GM03348 (cell line): Measurements from ENCODE around the gene SCN1B.
"Not testable (repeated sequence)": the region's sequence is repeated elsewhere in the genome, so short reads cannot be mapped to it uniquely, and the experiment has no call there.

Experiments
- DNase-seq: peaks from one replicate; pipeline ENCODE4 v3.0.0; 2012; ENCODE audit warnings: low spot score

Gene SCN1B

DNA sequence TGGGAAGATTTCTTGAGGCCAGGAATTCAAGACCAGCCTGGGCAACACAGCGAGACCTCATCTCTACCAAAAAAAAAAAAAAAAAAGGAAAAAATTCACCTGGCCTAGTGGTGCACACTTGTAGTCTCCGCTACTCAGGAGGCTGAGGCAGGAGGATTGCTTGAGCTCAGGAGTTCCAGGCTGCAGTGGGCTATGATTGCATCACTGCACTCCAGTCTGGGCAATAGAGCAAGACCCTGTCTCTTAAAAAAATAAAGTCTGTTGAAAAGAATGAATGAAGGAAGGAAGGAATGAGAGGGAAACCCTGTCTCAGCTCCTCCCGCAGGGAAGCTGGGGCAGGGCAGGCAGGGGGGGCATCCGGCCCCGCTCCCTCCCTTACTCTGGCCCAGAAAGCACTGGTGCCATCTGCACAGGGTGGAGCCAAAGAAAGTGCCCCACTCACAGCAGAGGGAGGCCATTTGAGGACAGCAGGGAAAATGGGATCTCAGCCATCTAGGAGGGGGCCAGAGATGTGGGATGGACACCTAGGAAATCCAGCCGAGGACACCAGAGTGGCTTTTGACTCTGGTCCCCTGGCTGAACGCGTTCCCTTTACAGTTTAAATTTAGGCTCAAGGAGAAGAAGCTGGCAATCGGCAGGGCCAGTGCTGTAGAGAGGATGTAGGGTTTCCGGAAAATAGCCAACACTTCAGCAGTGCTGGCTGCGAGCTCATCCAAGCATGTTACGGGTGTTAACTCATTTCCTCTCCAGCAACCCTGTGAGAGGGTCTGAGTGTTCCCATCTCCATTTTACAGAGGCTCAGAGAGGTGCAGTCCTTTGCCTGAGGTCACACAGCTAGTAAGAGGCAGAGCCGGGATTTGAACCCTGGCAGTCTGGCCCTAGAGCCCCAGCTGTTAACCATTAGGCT, 7.7 kb downstream of the SCN1B start:
- DNase-seq: peak; percentile 56

GRCh38 chr19:35038623-35039512, 8.6 kb downstream of the SCN1B start:
- no peak for DNase-seq

- DNase-seq: no peak
Observed at GRCh38 chr19:35039881-35040825, 9.9 kb downstream of the SCN1B start.

- no peak for DNase-seq
Observed at GRCh38 chr19:35040826-35041547, 10.7 kb downstream of the SCN1B start.

- no peak for DNase-seq
Observed at GRCh38 chr19:35041548-35042055, 11.3 kb downstream of the SCN1B start, which contains the start of gene HPN. Gene HPN (plus strand): TSS chr19:35041721. CDS start chr19:35042507, 786 bp downstream.

DNA sequence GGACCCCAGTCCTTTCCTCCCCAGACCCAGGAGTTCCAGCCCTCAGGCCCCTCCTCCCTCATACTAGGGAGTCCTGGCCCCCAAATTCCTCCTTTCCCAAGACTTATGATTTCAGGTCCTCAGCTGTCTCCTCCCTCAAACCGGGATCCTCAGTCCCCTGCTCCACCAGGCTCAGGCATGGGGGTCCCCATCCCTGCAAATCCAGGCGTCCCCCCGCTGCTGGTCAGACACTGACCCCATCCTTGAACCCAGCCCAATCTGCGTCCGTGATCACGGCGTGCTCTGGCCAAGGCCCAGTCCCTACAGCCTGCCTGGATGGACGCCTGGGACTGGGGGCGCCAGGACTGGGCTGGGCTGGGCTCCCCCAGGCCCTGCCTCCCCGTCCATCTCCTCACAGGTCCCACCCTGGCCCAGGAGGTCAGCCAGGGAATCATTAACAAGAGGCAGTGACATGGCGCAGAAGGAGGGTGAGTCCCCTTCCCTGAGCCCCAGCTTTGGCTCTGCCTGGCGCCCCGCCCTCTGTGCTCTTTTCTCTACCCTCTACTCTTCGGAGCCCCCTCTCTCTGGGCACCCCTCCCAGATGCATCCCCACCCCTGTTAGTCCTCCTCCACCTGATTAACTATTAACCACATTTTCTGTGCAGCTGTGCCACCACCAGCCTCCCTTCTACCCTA, 11.9 kb downstream of the SCN1B start:
- no peak for DNase-seq

DNA sequence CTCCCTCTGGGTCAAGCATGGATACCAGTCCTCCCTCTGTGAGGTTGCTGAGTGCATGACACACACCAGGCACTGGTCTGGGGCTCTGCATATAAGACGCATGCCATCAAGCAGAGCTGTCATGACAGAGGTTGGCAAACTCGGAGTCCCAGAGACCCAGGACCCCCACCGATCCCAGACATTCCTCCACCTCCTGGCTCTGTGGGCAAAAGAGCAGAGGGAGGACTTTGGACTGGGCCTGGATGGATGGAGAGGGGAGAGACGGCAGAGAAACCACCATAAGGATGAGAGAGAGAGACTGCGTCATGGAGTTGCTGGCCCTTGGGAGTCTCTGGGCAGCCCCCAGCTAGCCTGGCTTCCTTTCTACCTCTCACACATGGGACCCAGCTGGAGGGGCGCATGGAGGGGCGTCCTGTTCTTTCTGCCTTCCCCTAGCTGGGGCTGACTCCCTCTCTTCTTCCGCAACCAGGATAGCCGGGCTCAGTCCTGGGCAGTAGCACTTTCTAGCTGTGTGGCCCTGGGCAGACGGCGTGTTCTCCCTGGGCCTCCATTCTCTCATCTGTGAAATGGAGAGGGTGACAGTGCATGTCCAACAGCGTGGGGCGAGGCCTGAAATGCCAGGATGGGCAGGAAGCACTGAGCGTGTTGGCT, 12.8 kb downstream of the SCN1B start:
- DNase-seq: no peak

DNA sequence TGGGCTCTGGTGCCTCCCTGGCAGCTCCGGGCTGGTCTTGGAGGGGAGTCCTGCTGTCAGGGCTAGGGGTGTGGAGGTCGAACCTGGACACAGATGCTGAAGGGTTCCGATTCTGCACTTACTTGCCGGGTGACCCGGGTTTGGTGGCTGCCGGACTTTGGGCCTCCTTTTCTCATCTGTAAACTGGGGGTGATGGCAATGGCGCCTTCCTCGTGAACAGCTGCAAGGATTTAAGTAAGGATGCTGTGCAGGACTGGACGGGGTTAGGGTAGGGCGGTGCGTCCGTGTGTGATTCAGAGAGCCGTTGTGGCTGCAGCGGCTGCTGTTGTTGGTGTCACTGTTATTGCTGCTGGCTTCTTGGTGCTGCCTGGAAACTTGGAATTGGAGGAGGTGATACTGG, 13.6 kb downstream of the SCN1B start:
- peak; percentile 33 for DNase-seq

DNA sequence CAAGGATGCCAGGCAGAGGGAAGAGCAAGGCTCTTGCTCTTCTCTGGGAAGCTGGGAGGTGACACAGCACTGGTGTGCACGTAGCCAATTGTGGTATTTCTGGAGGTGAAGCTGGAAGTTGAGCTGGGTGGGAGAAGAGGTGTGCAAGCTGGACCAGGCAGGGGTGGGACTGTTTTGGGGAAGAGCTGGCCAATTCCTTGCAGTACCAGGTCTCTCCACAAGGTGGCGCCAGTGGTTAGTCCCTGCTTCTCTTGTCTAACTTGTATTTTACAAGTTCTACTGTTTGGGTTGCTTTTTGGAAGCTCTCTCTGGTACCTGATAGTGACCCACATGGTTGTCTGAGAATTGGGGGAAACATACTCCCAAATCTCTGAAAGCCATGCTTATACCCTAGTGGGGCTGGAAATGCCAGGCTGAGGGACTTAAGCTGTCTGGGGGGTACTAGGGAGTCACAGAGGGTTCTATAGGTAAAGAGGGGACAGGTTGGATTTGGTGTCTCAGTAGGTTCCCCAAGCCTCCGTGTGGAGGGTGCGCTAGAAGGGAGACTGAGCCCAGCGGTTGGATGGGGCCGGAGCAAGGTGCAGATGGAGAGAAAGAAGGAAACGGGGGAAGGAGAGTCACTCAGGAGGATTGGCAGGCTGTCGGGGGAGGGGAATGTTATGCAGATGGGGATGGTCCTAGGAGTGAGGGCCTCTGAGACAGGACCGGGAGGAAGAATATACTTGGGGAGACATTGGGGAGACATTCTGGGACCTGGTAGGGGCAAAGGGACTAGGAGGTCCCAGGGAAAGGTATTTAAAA, 14.2 kb downstream of the SCN1B start:
- DNase-seq: peak; percentile 83

GRCh38 chr19:35045667-35046300, 15.5 kb downstream of the SCN1B start:
- DNase-seq: peak; percentile 64

GRCh38 chr19:35046461-35046860, 16.2 kb downstream of the SCN1B start:
- DNase-seq: no peak

GRCh38 chr19:35048911-35049411, 18.7 kb downstream of the SCN1B start:
- DNase-seq: no peak

DNA sequence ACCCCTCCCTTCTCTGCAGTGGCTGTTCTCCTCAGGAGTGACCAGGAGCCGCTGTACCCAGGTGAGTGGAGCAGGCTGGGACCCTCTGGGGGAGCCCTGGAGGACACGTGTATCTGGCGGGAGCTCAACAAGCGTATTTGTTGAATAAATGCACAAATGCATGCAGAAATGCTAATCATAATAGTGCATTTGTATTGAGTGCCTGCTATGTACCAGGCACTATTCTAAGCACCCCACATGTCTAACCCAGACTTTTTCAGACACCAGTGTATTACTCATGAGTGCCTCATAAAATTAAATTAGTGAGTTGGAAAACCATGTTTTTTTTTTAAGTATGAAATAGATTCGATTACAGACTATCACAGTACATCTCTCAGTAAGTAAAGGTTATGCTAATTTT, 19.2 kb downstream of the SCN1B start:
- DNase-seq: no peak

GRCh38 chr19:35050662-35051061, 20.4 kb downstream of the SCN1B start:
- DNase-seq: not testable (repeated sequence)

DNA sequence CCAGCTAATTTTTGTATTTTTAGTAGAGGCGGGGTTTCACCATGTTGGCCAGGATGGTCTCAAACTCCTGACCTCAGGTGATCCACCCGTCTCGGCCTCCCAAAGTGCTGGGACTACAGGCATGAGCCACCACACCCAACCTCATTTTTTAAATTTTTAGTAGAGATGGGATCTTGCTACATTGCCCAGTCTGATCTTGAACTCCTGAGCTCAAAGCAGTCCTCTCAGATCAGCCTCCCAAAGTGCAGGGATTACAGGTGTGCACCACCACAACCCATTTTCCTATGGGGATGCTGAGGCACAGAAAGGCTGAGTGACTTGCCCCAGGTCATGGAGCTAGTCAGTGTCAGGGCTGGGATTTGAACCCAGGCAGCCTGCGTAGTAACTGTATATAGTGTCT, 21.0 kb downstream of the SCN1B start:
- not testable (repeated sequence) for DNase-seq

DNA sequence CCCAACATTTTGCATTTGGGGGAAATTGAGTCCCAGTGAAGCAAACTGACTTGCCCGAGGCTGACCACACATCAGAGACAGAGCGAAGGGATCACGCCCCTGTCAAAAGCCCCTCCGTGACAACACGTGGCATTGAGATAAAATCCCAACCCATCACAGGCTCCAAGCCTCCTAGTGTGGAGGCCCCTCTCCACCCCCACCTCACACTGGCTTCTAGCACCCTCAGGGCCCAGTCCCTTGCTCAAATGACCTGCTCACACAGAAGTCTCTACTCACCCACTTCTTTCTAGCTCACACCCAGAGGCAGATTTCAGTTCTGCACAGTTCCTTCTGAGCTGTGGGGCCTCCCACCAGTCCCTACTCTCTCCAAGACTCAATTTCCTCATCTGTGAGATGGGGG, 21.5 kb downstream of the SCN1B start:
- DNase-seq: no peak

GRCh38 chr19:35052599-35053190, 22.4 kb downstream of the SCN1B start:
- no peak for DNase-seq
